Stimulated activated naive B cell treated with anti-CD40 and anti-IgM and Interleukin-4, amounts not matched to agents 10 μg/mL and 1 μg/mL and 100 μg/mL, for 72 hours (primary cell): ENCODE data around the gene AVEN.

Source experiments
- ATAC-seq, 2 donors: fragments of 150-1000 bp; cut with Tn5 transposase; replicated peaks; 2 replicates each; pipeline ENCODE4 v1.10.0; 2021; ENCODE audit warnings: moderate library complexity in 1 of 2
- DNase-seq: peaks from one replicate; pipeline ENCODE4 v3.0.0; 2021
- H3K27ac Mint-ChIP-seq: one replicate; pipeline ENCODE4 v1.8.0; 2022; ENCODE audit warnings: mild to moderate bottlenecking, mixed read lengths
- H3K27me3 Mint-ChIP-seq, 2 donors: one replicate each; pipeline ENCODE4 v1.8.0; 2022; ENCODE audit warnings: mixed read lengths in 2 of 2
- H3K36me3 Mint-ChIP-seq, 2 donors: one replicate each; pipeline ENCODE4 v1.8.0; 2022; ENCODE audit warnings: mixed read lengths in 2 of 2, mild to moderate bottlenecking in 1 of 2
- H3K4me1 Mint-ChIP-seq, 2 donors: one replicate each; pipeline ENCODE4 v1.8.0; 2022; ENCODE audit warnings: mixed read lengths in 2 of 2, mild to moderate bottlenecking in 1 of 2
- H3K4me3 Mint-ChIP-seq, 2 donors: one replicate each; pipeline ENCODE4 v1.8.0; 2022; ENCODE audit warnings: mild to moderate bottlenecking in 2 of 2, mixed read lengths in 2 of 2, moderate library complexity in 1 of 2
- H3K9me3 Mint-ChIP-seq, 2 donors: one replicate each; pipeline ENCODE4 v1.8.0; 2022; ENCODE audit warnings: mixed read lengths in 2 of 2, mild to moderate bottlenecking in 1 of 2

AVEN gene

DNA sequence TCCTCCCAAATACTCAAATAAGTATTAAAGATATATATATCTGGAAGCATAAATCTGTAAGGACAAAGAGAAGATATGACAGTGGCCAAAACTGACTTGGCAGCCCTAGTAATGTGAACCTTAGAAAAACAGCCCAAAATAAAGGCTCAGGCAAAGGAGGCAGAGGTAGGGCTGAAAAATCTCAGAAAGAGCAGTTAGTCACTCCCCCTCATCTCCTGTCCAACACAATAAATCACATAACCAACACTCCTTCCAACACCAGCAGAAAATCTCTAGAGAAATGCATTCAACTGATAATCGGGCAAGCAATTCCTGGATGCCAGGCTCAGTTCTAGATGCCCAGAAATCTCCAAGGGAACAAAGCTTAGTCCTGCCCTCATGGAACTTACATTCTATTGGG is 92.9 kb downstream of the AVEN start:
- Mint-ChIP-seq H3K4me1 (peaks cover 0 to 6% of the 10 kb centered on the region in 2 donors), H3K27ac (no peak overlapping the region)

DNA sequence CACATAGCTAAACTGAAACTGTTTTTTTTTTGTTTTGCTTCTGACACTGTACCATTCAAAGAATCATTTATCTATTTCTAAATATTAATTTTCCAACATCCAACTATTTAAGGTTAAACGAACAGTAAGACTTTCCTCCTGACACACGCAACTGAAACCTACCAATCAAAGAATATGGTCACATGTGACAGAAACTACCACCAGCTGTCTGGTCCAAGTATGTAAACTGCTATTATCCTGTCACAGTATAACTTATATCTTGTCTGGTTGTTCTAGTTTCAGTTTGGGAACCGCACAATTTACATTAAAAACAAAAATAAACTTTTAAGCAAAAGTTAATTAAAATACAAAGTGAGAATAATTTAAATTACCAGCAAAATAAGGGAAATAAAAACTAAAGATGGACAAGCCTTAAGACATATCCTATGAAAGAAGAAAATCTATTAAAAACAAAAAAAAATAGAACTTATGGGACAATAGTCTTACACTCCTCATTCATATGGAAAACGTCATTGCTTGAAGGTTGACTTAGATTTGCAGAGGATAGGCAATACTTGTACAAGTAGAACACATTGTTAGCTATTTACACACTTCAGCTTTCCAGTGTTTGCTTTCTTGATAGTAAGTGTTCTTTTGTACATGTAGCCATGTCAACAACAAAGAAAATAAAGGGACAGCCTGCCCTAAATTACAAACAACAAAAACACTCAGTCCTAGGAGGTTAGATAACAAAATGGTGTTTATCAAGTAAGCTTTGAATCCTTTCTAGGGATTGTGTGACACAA is 97.5 kb downstream of the AVEN start:
- no peaks in the 10 kb centered on the region for H3K9me3 Mint-ChIP-seq
- H3K27me3 Mint-ChIP-seq = no peaks in the 10 kb centered on the region
- peaks cover 1 to 9% of the 10 kb centered on the region in 2 donors for H3K36me3 Mint-ChIP-seq
- H3K4me1 Mint-ChIP-seq = peaks cover 0 to 2% of the 10 kb centered on the region in 2 donors
- H3K4me3 Mint-ChIP-seq = no peak overlapping the region
- DNase-seq = no peak
- no peak overlapping the region for H3K27ac Mint-ChIP-seq
- no peak for ATAC-seq

More for the DNA sequence above, 92.9 kb downstream of the AVEN start:
- Mint-ChIP-seq H3K4me3 (no peak overlapping the region), H3K9me3 (no peaks in the 10 kb centered on the region), H3K36me3 (peaks cover 3 to 16% of the 10 kb centered on the region in 2 donors), H3K27me3 (no peaks in the 10 kb centered on the region)
- DNase-seq = no peak
- no peak for ATAC-seq

DNA sequence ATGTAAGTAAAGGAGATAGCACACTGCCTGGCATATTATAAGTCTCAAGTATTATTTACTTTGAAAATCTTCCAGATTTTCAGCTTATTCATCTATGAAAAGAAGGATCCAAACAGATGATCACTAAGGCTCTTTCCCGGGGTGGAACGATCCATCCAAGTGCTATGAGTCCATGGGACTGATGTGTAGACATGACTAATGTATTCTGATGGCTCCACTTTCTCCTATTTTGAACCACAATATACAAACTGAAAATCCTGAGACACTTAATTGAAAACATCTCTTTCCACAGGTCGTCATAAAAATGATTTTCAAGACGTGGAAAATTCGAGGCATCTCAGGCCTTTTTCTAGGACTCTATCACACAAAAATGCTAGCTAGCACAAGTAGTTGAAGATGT is 104.1 kb downstream of the AVEN start:
- DNase-seq (no peak), ATAC-seq (no peak)
- Mint-ChIP-seq H3K4me3 (no peak overlapping the region), H3K27ac (no peak overlapping the region), H3K36me3 (no peaks in the 10 kb centered on the region), H3K27me3 (no peaks in the 10 kb centered on the region), H3K4me1 (no peaks in the 10 kb centered on the region), H3K9me3 (no peaks in the 10 kb centered on the region)

DNA sequence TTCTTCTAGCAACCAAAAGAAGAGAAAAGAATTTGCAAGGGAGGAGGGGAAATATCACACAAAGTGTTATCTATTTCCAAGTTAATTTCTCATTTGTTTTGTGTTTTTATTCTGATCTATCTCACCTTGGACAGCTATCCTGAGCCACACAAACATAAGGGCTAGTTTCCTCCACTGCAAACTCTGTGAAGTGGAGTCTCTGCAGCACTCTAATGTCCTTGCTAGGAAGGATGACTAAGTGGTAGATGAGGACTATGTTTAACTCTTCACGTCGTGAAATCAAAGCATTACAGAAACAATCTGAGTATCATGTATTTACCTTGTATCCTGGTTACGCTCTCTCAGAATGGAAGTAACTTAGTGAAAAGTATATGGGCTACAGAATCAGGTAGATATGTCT is 104.6 kb downstream of the AVEN start:
- Mint-ChIP-seq H3K4me1 (no peaks in the 10 kb centered on the region), H3K27ac (no peak overlapping the region), H3K27me3 (no peaks in the 10 kb centered on the region), H3K4me3 (no peak overlapping the region), H3K36me3 (no peaks in the 10 kb centered on the region), H3K9me3 (no peaks in the 10 kb centered on the region)
- ATAC-seq (no peak), DNase-seq (no peak)

DNA sequence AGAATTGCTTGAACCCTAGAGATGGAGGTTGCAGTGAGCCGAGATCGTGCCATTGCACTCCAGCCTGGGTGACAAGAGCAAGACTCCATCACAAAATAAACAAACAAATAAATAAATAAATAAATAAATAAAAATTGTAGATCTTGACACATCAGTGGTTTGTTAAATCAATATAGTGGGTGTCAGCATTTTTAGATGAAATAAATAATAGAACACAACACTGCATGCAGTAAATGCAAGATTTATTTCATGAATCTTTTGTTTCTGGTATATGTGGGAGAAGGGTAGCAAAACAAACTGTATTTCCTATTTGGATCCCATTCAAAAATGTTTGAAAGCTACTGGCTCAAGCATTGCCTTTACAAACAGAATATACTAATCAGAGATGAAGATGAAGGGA is 106.3 kb downstream of the AVEN start:
- no peak overlapping the region for H3K4me3 Mint-ChIP-seq
- DNase-seq = no peak
- no peaks in the 10 kb centered on the region for H3K36me3 Mint-ChIP-seq
- H3K27ac Mint-ChIP-seq = no peak overlapping the region
- H3K4me1 Mint-ChIP-seq = peaks cover 0 to 3% of the 10 kb centered on the region in 2 donors
- no peaks in the 10 kb centered on the region for H3K9me3 Mint-ChIP-seq
- ATAC-seq = no peak
- H3K27me3 Mint-ChIP-seq = no peaks in the 10 kb centered on the region

DNA sequence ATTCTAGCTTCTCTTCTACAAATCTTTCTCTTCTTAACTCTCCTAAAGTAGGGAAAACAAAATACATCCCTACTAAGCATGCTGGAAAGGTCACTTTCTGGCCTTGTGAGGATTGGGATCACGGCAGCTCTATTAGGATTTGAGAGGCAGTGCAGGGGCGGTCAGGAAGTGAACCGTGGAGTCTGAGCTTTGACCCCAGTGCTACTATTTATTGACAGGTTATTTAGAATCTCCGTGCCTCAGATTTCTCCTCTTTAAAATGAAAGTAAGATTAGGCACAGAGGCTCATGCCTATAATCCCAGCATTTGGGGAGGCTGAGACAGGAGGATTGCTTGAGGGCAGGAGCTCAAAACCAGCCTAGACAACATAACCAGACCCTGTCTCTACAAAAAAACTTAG is 112.7 kb downstream of the AVEN start:
- Mint-ChIP-seq H3K9me3 (no peaks in the 10 kb centered on the region), H3K36me3 (peaks cover 3 to 6% of the 10 kb centered on the region in 2 donors), H3K4me3 (no peak overlapping the region), H3K4me1 (peaks cover 0 to 5% of the 10 kb centered on the region in 2 donors), H3K27me3 (no peaks in the 10 kb centered on the region), H3K27ac (no peak overlapping the region)
- ATAC-seq = no peak
- no peak for DNase-seq

DNA sequence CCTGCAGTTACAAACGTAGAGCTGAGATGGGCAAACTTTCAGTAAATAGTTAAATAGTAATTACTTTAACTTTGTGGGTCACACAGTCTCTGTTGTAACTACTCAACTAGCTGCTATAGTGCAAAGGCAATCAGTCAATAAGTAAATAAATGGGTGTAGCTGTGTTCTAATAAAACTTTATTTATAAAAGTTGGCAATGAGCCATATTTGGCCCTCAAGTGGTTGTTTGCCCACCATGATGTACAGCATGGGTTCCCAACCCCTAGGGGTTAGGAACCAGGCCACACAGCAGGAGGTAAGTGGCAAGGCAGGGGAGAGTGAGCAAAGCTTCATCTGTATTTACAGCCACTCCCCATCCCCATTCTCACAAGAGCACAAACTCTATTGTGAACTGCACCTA is 115.6 kb downstream of the AVEN start:
- H3K27me3 Mint-ChIP-seq = no peaks in the 10 kb centered on the region
- peaks cover 3 to 6% of the 10 kb centered on the region in 2 donors for H3K36me3 Mint-ChIP-seq
- H3K27ac Mint-ChIP-seq = no peak overlapping the region
- H3K4me1 Mint-ChIP-seq = peaks cover 0 to 2% of the 10 kb centered on the region in 2 donors
- H3K4me3 Mint-ChIP-seq = no peak overlapping the region
- no peak for DNase-seq
- ATAC-seq = no peak
- H3K9me3 Mint-ChIP-seq = no peaks in the 10 kb centered on the region

DNA sequence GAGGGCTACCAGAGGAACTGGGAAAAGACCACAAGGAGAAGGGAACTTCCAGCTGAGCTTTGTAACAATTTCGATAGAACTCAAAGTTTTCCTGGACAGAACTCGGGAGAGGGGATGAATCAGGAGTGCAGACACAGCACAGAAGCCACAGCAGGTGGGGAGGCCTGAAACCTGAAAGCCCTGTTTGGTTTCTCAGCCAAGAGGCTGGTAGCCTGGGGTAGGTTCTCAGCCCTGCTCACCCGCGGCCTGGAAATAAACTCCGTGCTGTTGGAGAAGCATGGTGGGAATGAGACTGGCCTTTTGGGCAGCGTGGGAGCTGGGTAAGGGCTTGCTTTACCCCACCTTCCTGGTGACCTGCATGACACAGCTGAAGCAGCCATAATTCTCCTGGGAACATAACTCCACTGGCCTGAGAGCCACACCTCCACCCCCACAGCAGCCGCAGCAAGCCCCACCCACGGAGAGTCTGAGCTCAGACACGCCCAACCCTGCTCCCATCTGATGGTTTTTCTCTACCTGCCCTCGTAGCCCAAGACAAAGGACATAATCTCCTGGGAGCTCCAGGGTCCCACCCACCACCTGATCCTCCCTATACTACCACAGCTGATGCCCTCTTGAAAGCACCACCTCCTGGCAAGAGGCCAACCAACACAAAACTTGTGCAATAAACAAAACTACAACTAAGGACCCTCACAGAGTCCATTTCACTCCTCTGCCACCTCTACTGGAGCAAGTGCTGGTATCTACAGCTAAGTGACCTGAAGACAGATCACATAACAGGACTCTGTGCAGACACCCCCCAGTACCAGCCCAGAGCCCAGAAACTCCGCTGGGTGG is 123.2 kb downstream of the AVEN start:
- Mint-ChIP-seq H3K36me3 (peaks cover 2 to 4% of the 10 kb centered on the region in 2 donors), H3K27ac (no peak overlapping the region), H3K4me1 (peaks cover 13 to 20% of the 10 kb centered on the region in 2 donors), H3K27me3 (no peaks in the 10 kb centered on the region), H3K4me3 (no peak overlapping the region), H3K9me3 (no peaks in the 10 kb centered on the region)
- ATAC-seq (peak; percentile 25 to 38), DNase-seq (no peak)

DNA sequence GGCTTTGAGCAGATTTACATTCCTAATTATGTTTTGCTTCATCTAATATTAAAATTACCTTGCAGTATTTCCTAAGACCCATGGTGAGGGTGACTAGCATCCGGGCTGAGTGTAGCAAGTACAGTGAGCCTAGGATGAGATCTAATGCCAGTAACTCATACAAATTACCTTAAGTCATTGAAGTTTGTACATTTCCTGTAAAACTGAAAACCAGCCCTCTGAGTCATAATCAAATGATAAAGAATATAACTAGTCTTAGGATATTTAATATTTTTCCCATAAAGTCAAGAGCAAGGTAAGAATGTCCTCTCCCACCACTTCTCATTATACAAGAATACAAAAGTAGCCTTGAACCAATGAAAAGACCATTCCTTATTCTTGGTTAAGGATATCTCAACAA is 125.5 kb downstream of the AVEN start:
- no peak for ATAC-seq
- H3K4me1 Mint-ChIP-seq = peaks cover 15 to 30% of the 10 kb centered on the region in 2 donors
- no peak overlapping the region for H3K27ac Mint-ChIP-seq
- H3K9me3 Mint-ChIP-seq = no peaks in the 10 kb centered on the region
- H3K27me3 Mint-ChIP-seq = no peaks in the 10 kb centered on the region
- DNase-seq = no peak
- H3K4me3 Mint-ChIP-seq = no peak overlapping the region
- peaks cover 2 to 4% of the 10 kb centered on the region in 2 donors for H3K36me3 Mint-ChIP-seq

DNA sequence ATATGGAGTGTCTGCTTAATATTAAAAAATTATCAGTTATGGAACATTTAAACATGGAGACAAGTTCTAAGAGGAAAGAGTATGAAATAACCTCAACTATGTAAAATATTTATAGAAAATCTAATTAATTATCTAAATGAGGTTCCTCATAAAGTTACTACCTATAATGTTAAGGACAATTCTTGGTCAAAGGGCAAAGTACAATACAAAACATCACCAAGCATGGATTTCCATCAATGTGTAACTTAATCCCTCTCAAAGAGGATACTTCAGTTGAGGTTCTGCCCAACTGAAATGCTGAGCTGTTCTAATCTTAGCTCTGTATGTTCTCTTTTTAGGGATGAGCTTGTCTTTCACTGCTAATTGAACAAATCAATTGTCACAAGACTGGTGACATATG is 126.7 kb downstream of the AVEN start:
- Mint-ChIP-seq H3K4me1 (peaks cover 15 to 30% of the 10 kb centered on the region in 2 donors), H3K9me3 (no peaks in the 10 kb centered on the region), H3K27me3 (no peaks in the 10 kb centered on the region), H3K4me3 (no peak overlapping the region), H3K27ac (no peak overlapping the region), H3K36me3 (peaks cover 2 to 4% of the 10 kb centered on the region in 2 donors)
- no peak for ATAC-seq
- DNase-seq = no peak

DNA sequence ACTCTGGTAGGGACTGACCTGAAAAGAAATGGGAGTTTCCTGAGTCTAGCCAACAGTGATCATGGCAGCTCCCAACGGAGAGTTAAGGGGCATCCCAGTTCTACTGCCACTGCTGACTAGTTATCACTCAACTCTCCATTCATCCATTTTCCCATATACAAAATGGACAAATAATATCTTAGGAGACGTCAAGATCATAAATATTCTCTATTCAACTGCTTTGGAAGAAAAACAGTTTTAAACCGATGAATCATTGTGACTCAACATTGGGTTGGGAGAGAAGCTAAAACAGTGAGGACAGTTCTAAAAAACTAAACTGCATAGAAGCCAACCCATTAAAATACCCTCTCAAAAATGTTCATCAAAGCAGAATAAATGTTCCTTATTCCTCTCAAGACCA is 128.3 kb downstream of the AVEN start:
- no peaks in the 10 kb centered on the region for H3K9me3 Mint-ChIP-seq
- no peak overlapping the region for H3K27ac Mint-ChIP-seq
- DNase-seq = no peak
- H3K4me3 Mint-ChIP-seq = no peak overlapping the region
- H3K36me3 Mint-ChIP-seq = peaks cover 2% of the 10 kb centered on the region in 2 donors
- ATAC-seq = no peak
- H3K4me1 Mint-ChIP-seq = peaks cover 12 to 26% of the 10 kb centered on the region in 2 donors
- no peaks in the 10 kb centered on the region for H3K27me3 Mint-ChIP-seq

DNA sequence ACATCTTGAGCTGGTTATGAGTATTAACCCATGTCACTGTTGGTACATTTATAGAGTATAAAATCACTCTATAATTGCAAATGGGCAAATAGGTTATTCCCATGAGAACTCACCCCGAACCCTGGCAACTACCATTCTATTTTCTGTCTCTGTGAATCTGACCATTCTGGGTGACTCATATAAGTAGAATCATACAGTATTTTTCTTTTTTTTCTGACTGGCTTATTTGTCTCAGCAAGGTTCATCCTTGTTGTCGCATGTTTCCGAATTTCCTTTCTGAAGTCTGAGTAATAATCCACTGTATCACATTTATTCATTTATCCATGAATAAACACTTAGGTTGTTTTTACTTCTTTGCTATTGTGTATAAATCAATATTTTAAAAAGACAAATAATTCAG is 130.6 kb downstream of the AVEN start:
- Mint-ChIP-seq H3K27me3 (no peaks in the 10 kb centered on the region), H3K4me1 (peaks cover 7 to 21% of the 10 kb centered on the region in 2 donors), H3K36me3 (peaks cover 0 to 4% of the 10 kb centered on the region in 2 donors), H3K4me3 (no peak overlapping the region), H3K9me3 (no peaks in the 10 kb centered on the region), H3K27ac (no peak overlapping the region)
- ATAC-seq (no peak), DNase-seq (no peak)

DNA sequence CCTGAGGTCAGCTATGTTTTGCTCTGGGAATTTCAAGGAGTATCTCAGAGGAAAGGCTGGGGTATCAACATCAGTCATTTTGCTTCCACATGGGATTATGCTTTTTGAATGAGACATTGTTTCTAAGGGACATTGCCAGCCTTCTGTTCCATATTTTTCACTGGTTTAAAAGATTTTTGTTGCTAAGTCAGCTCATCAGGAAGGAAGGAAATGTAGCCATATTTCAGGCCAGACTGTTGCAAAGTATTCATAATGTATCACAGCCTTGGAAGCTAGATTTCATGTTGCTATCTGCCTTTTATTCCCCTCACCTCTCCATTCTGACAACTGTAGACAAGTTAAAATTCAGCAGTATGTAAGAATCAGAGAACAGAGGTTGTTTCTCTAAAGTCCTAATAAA is 131.7 kb downstream of the AVEN start:
- DNase-seq (no peak), ATAC-seq (no peak)
- H3K4me1 Mint-ChIP-seq = peaks cover 7 to 21% of the 10 kb centered on the region in 2 donors
- peaks cover 0 to 4% of the 10 kb centered on the region in 2 donors for H3K36me3 Mint-ChIP-seq
- no peak overlapping the region for H3K4me3 Mint-ChIP-seq
- H3K9me3 Mint-ChIP-seq = peaks cover 0 to 2% of the 10 kb centered on the region in 2 donors
- no peaks in the 10 kb centered on the region for H3K27me3 Mint-ChIP-seq
- no peak overlapping the region for H3K27ac Mint-ChIP-seq

DNA sequence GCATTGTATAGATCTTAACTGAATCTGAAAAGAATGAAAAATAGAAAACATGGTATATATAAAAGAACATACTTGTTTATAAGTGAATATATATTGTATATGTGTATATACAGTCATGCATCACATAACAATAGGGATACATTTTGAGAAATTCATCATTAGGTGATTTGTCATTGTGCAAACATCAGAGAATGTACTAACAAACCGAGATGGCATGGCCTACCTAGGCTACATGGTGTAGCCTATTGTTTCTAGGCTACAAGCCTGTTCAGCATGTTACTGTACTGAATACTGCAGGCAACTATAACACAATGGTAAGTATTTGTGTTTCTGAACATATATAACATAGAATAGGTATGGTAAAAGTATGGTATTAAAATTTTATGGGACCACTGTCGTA is 135.3 kb downstream of the AVEN start:
- H3K9me3 Mint-ChIP-seq = peaks cover 3 to 6% of the 10 kb centered on the region in 2 donors

DNA sequence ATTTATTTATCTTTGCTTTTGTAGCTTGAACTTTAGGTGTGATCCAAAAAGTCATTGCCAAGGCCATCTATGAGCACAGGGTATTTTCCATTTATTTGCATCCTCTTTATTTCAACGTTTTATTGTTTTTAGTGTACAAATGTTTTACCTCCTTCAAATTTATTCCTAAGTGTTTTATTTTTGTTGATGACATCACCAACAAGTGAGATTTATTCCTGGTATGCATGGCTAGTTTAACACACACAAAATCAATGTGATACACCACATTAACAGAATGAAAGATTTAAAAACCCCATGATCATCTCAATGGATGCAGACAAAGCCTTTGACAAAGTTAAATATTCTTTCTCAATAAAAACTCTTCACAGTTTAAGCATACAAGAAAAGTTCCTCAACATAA is 137.0 kb downstream of the AVEN start:
- Mint-ChIP-seq H3K27ac (no peak overlapping the region), H3K4me3 (no peak overlapping the region), H3K9me3 (peaks cover 3 to 6% of the 10 kb centered on the region in 2 donors), H3K4me1 (peaks cover 10 to 12% of the 10 kb centered on the region in 2 donors), H3K36me3 (peaks cover 2 to 10% of the 10 kb centered on the region in 2 donors), H3K27me3 (no peaks in the 10 kb centered on the region)
- ATAC-seq = no peak
- DNase-seq = no peak

More for the DNA sequence above, 135.3 kb downstream of the AVEN start:
- DNase-seq = no peak
- H3K4me3 Mint-ChIP-seq = no peak overlapping the region
- ATAC-seq = no peak
- no peak overlapping the region for H3K27ac Mint-ChIP-seq
- peaks cover 6 to 9% of the 10 kb centered on the region in 2 donors for H3K4me1 Mint-ChIP-seq
- H3K27me3 Mint-ChIP-seq = no peaks in the 10 kb centered on the region
- H3K36me3 Mint-ChIP-seq = peaks cover 2 to 10% of the 10 kb centered on the region in 2 donors
